ENCODE measurements around the gene CGRRF1.

The CGRRF1 gene

DNA sequence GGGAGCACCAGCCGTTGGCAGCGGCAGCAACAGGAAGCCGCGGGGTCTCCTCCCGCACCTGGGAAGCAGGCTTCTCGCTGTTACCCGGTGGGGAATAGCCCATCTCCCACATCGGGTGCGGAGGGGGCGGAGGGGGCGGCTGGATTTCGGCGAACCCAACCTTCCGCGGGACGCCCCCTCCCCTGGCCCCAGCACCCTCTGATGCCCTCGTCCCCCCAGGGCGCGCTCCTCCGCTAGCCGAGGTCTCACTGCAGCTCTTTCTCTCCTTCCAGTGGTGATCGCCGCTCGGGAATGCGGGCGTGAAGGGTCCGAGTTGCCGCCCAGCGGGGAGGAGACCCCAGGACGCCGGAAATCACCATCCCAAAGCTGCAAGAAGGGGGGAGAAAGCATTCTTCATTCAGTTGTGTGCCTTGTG, 57.5 kb downstream of the CGRRF1 start:
- TF ChIP-seq, protein P1, sequence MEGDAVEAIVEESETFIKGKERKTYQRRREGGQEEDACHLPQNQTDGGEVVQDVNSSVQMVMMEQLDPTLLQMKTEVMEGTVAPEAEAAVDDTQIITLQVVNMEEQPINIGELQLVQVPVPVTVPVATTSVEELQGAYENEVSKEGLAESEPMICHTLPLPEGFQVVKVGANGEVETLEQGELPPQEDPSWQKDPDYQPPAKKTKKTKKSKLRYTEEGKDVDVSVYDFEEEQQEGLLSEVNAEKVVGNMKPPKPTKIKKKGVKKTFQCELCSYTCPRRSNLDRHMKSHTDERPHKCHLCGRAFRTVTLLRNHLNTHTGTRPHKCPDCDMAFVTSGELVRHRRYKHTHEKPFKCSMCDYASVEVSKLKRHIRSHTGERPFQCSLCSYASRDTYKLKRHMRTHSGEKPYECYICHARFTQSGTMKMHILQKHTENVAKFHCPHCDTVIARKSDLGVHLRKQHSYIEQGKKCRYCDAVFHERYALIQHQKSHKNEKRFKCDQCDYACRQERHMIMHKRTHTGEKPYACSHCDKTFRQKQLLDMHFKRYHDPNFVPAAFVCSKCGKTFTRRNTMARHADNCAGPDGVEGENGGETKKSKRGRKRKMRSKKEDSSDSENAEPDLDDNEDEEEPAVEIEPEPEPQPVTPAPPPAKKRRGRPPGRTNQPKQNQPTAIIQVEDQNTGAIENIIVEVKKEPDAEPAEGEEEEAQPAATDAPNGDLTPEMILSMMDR (conservative IDR thresholded peaks at IDR 0.05; ENCODE audit: low read depth, low read length), result no peak
- no peak for DNase-seq (ENCODE audit: low read depth)
- H3K4me3 ChIP-seq (ENCODE audit: low read length), result peak overlapping the region; percentile 81

GRCh38 chr14:54567639-54568561, 58.2 kb downstream of the CGRRF1 start:
- TF ChIP-seq, protein P1 (conservative IDR thresholded peaks at IDR 0.05; ENCODE audit: low read depth, low read length), result no peak
- no peak for DNase-seq (ENCODE audit: low read depth)
- H3K4me3 ChIP-seq (ENCODE audit: low read length), result peak overlapping the region; percentile 81

DNA sequence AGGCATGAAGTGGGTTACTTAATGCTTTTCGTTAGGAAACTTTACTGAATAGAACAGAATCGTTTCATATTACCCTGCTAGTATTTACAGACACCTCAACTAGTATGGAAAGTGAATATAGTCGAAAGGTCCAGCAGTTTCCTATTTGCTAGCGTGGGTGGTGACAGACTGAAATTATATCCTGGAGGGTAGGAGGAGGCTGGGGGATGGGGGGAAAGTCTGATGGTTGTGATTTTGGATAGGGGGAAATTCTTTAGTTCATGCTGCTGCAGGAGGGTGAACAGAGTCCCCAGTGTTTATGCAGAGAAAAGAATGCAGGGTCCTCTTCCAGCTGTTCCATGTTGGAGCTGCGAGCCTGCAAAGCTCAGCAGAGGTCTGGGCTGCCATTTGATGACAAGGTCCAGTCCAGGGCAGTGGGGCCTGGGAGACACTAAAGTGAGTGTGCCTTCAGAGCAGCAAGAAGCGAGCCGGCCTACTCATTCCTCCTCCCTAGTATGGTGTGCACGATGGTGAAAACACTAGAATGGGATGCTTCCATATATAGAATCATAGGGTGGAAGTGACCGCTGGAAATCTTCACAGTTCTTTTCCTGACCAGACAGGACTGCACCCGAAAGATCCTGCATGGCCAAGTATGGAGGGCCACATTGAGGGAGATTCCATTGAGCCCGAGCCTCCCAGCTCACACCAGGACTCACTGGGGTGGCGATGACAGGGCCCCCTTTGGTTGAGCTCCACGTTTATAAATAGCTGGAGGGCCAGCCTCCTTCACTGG, 59.3 kb downstream of the CGRRF1 start:
- TF ChIP-seq, protein P1 (conservative IDR thresholded peaks at IDR 0.05; ENCODE audit: low read depth, low read length), result no peak
- H3K4me3 ChIP-seq (ENCODE audit: low read length), result peak overlapping the region; percentile 81

GRCh38 chr14:54570047-54570446, 60.3 kb downstream of the CGRRF1 start:
- no peak for DNase-seq (ENCODE audit: low read depth)
- TF ChIP-seq, protein P1 (conservative IDR thresholded peaks at IDR 0.05; ENCODE audit: low read depth, low read length), result no peak
- no peak overlapping the region for H3K4me3 ChIP-seq (ENCODE audit: low read length)

More for the DNA sequence above, 59.3 kb downstream of the CGRRF1 start:
- DNase-seq (ENCODE audit: low read depth), result no peak

GRCh38 chr14:54570631-54571415, 61.1 kb downstream of the CGRRF1 start:
- no peak for DNase-seq (ENCODE audit: low read depth)
- H3K4me3 ChIP-seq (ENCODE audit: low read length), result no peak overlapping the region
- TF ChIP-seq, protein P1 (conservative IDR thresholded peaks at IDR 0.05; ENCODE audit: low read depth, low read length), result no peak

DNA sequence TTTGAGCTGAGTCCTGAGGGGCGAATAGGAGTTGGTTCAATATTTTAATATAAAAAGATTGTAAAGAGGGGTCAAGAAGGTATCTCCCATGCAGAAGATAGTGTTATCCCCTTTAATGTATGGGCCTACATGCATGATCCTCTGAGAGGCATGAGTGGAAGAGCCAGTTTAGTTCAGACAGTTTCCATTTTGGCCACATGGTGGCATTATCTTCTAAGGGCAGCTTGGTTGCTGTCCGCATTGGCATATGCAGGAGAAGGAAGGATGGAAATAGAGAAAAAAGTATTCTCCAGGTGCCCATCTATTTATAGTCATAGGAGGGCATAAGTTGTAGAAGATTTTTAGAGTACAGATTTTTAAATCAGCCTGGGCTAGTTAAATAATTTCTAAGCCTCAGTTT, 62.6 kb downstream of the CGRRF1 start:
- no peak overlapping the region for H3K4me3 ChIP-seq (ENCODE audit: low read length)
- TF ChIP-seq, protein P1 (conservative IDR thresholded peaks at IDR 0.05; ENCODE audit: low read depth, low read length), result peak; percentile 49
- DNase-seq (ENCODE audit: low read depth), result no peak

All from retinal pigment epithelial cell (primary cell).